ENCODE data around the gene ZSCAN2. TPM values are rescaled to one million over a fixed set of nuclear protein-coding genes. Genes with fewer than 3 reads are reported as not detected.

Gene ZSCAN2
- total RNA-seq, 1 experiment from 2014 or later: 10.1 TPM

- peak in 1 of 2 experiments; percentile 20 for DNase-seq (ENCODE audit: low read depth in 1 of 2, low spot score in 2 of 2)
Measured at GRCh38 chr15:84586696-84587095, 14.1 kb upstream of the ZSCAN2 start.

GRCh38 chr15:84588053-84588874 is 12.5 kb upstream of the ZSCAN2 start:
- DNase-seq (ENCODE audit: low read depth in 1 of 2, low spot score in 2 of 2): peak; percentile 52 to 87
- H3K4me3 ChIP-seq: no peak overlapping the region
- H3K4me1 ChIP-seq (replicated peaks): no peaks in the 10 kb centered on the region
- H3K9me3 ChIP-seq (replicated peaks): no peaks in the 10 kb centered on the region
- H3K27ac ChIP-seq: no peak overlapping the region
- H3K36me3 ChIP-seq: no peaks in the 10 kb centered on the region
- peaks cover 7% of the 10 kb centered on the region for H3K27me3 ChIP-seq (replicated peaks)

More at GRCh38 chr15:84586696-84587095, 14.1 kb upstream of the ZSCAN2 start:
- H3K4me3 ChIP-seq: no peak overlapping the region
- H3K36me3 ChIP-seq: no peaks in the 10 kb centered on the region
- H3K9me3 ChIP-seq (replicated peaks): no peaks in the 10 kb centered on the region
- H3K27me3 ChIP-seq (replicated peaks): no peaks in the 10 kb centered on the region; the same call in 1 of the 2 replicates
- no peaks in the 10 kb centered on the region for H3K4me1 ChIP-seq (replicated peaks)
- H3K27ac ChIP-seq: no peak overlapping the region

- DNase-seq (ENCODE audit: low read depth in 1 of 2, low spot score in 2 of 2): no peak
- Histone ChIP-seq H3K4me3 (no peak overlapping the region), H3K9me3 (replicated peaks) (no peaks in the 10 kb centered on the region), H3K4me1 (replicated peaks) (no peaks in the 10 kb centered on the region), H3K27ac (no peak overlapping the region), H3K27me3 (replicated peaks) (peaks cover 7% of the 10 kb centered on the region), H3K36me3 (no peaks in the 10 kb centered on the region)
Measured at GRCh38 chr15:84590406-84590805, 10.4 kb upstream of the ZSCAN2 start.

GRCh38 chr15:84591815-84592214 is 9.0 kb upstream of the ZSCAN2 start:
- H3K4me3 ChIP-seq: no peak overlapping the region
- no peak overlapping the region for H3K27ac ChIP-seq
- no peaks in the 10 kb centered on the region for H3K4me1 ChIP-seq (replicated peaks)
- no peak for DNase-seq (ENCODE audit: low read depth in 1 of 2, low spot score in 2 of 2)
- no peaks in the 10 kb centered on the region for H3K9me3 ChIP-seq (replicated peaks)
- peaks cover 11% of the 10 kb centered on the region for H3K27me3 ChIP-seq (replicated peaks)
- H3K36me3 ChIP-seq: no peaks in the 10 kb centered on the region

GRCh38 chr15:84594617-84595290 is 6.1 kb upstream of the ZSCAN2 start:
- DNase-seq (ENCODE audit: low read depth in 1 of 2, low spot score in 2 of 2): no peak
- H3K9me3 ChIP-seq (replicated peaks): no peaks in the 10 kb centered on the region
- H3K4me3 ChIP-seq: no peak overlapping the region
- no peak overlapping the region for H3K27ac ChIP-seq
- peaks cover 11% of the 10 kb centered on the region for H3K27me3 ChIP-seq (replicated peaks)
- no peaks in the 10 kb centered on the region for H3K4me1 ChIP-seq (replicated peaks)
- H3K36me3 ChIP-seq: no peaks in the 10 kb centered on the region

GRCh38 chr15:84595660-84596059 is 5.1 kb upstream of the ZSCAN2 start:
- H3K27me3 ChIP-seq (replicated peaks): peaks cover 11% of the 10 kb centered on the region
- no peaks in the 10 kb centered on the region for H3K9me3 ChIP-seq (replicated peaks)
- no peaks in the 10 kb centered on the region for H3K4me1 ChIP-seq (replicated peaks)
- DNase-seq (ENCODE audit: low read depth in 1 of 2, low spot score in 2 of 2): no peak
- no peaks in the 10 kb centered on the region for H3K36me3 ChIP-seq
- H3K4me3 ChIP-seq: no peak overlapping the region
- no peak overlapping the region for H3K27ac ChIP-seq

- Histone ChIP-seq H3K36me3 (peaks cover 4% of the 10 kb centered on the region), H3K27me3 (replicated peaks) (peaks cover 11% of the 10 kb centered on the region), H3K27ac (no peak overlapping the region), H3K4me3 (no peak overlapping the region), H3K4me1 (replicated peaks) (0 out of 2 replicates have a peak, but pooled peaks cover 3% of the 10 kb centered on the region), H3K9me3 (replicated peaks) (no peaks in the 10 kb centered on the region)
- no peak for DNase-seq (ENCODE audit: low read depth in 1 of 2, low spot score in 2 of 2)
Measured at GRCh38 chr15:84597296-84597695, 3.5 kb upstream of the ZSCAN2 start.

- Histone ChIP-seq H3K27ac (no peak overlapping the region), H3K9me3 (replicated peaks) (no peaks in the 10 kb centered on the region), H3K36me3 (peaks cover 4% of the 10 kb centered on the region), H3K4me3 (no peak overlapping the region), H3K4me1 (replicated peaks) (0 out of 2 replicates have a peak, but pooled peaks cover 3% of the 10 kb centered on the region), H3K27me3 (replicated peaks) (0 out of 2 replicates have a peak, but pooled peaks cover 4% of the 10 kb centered on the region)
- no peak for DNase-seq (ENCODE audit: low read depth in 1 of 2, low spot score in 2 of 2)
Measured at GRCh38 chr15:84598250-84598649, 2.6 kb upstream of the ZSCAN2 start.

- peak in 1 of 2 experiments; percentile 22 for DNase-seq (ENCODE audit: low read depth in 1 of 2, low spot score in 2 of 2)
- H3K9me3 ChIP-seq (replicated peaks): no peaks in the 10 kb centered on the region
- no peak overlapping the region for H3K27ac ChIP-seq
- H3K27me3 ChIP-seq (replicated peaks): 0 out of 2 replicates have a peak, but pooled peaks cover 4% of the 10 kb centered on the region
- no peak overlapping the region for H3K4me3 ChIP-seq
- peaks cover 8% of the 10 kb centered on the region for H3K36me3 ChIP-seq
- H3K4me1 ChIP-seq (replicated peaks): 0 out of 2 replicates have a peak, but pooled peaks cover 3% of the 10 kb centered on the region
Measured at GRCh38 chr15:84598993-84599392, 1.8 kb upstream of the ZSCAN2 start.

GRCh38 chr15:84599906-84600305 is 903 bp upstream of the ZSCAN2 start:
- no peaks in the 10 kb centered on the region for H3K9me3 ChIP-seq (replicated peaks)
- 0 out of 2 replicates have a peak, but pooled peaks cover 3% of the 10 kb centered on the region for H3K4me1 ChIP-seq (replicated peaks)
- 0 out of 2 replicates have a peak, but pooled peaks cover 4% of the 10 kb centered on the region for H3K27me3 ChIP-seq (replicated peaks)
- no peak for DNase-seq (ENCODE audit: low read depth in 1 of 2, low spot score in 2 of 2)
- H3K36me3 ChIP-seq: peaks cover 13% of the 10 kb centered on the region
- no peak overlapping the region; the same call in 1 of the 2 replicates for H3K4me3 ChIP-seq
- H3K27ac ChIP-seq: no peak overlapping the region

- Histone ChIP-seq H3K27ac (no peak overlapping the region), H3K27me3 (replicated peaks) (0 out of 2 replicates have a peak, but pooled peaks cover 4% of the 10 kb centered on the region), H3K9me3 (replicated peaks) (no peaks in the 10 kb centered on the region), H3K4me1 (replicated peaks) (0 out of 2 replicates have a peak, but pooled peaks cover 3% of the 10 kb centered on the region), H3K36me3 (peaks cover 17% of the 10 kb centered on the region), H3K4me3 (peak overlapping the region; percentile 90)
- peak; percentile 89 to 90 for DNase-seq (ENCODE audit: low read depth in 1 of 2, low spot score in 2 of 2)
Measured at GRCh38 chr15:84600331-84600686, 500 bp upstream of the ZSCAN2 start.

GRCh38 chr15:84601555-84601838 is 688 bp downstream of the ZSCAN2 start:
- no peak for DNase-seq (ENCODE audit: low read depth in 1 of 2, low spot score in 2 of 2)
- Histone ChIP-seq H3K4me3 (peak overlapping the region; percentile 90), H3K27ac (peak overlapping the region; percentile 80; the same call in 1 of the 2 replicates), H3K4me1 (replicated peaks) (0 out of 2 replicates have a peak, but pooled peaks cover 3% of the 10 kb centered on the region), H3K9me3 (replicated peaks) (no peaks in the 10 kb centered on the region), H3K27me3 (replicated peaks) (0 out of 2 replicates have a peak, but pooled peaks cover 2% of the 10 kb centered on the region), H3K36me3 (peaks cover 29% of the 10 kb centered on the region)

GRCh38 chr15:84603630-84604379 is 3.0 kb downstream of the ZSCAN2 start:
- Histone ChIP-seq H3K27ac (no peak overlapping the region), H3K36me3 (peaks cover 45% of the 10 kb centered on the region), H3K4me3 (no peak overlapping the region), H3K4me1 (replicated peaks) (0 out of 2 replicates have a peak, but pooled peaks cover 3% of the 10 kb centered on the region), H3K9me3 (replicated peaks) (no peaks in the 10 kb centered on the region), H3K27me3 (replicated peaks) (no peaks in the 10 kb centered on the region)
- DNase-seq (ENCODE audit: low read depth in 1 of 2, low spot score in 2 of 2): no peak

Data from SJSA1 (cell line).